Erythroblast (primary cell): ENCODE results near the gene SMARCC1.

Source experiments
- GATA1 ChIP-seq: IDR thresholded peaks from 2 replicates; pipeline ENCODE4 v1.6.1; 2011; ENCODE audit warnings: low read depth, mild to moderate bottlenecking, control low read depth, low read length, moderate library complexity
- POLR2A ChIP-seq: IDR thresholded peaks from 2 replicates; pipeline ENCODE4 v1.6.1; 2011; ENCODE audit warnings: mild to moderate bottlenecking, low read length

- TF ChIP-seq POLR2A (no peak), GATA1 (no peak)
Measured at GRCh38 chr3:47778746-47779145, 2.9 kb downstream of the SMARCC1 start.
